ENCODE results near the gene FSTL3.
"Not testable (repeated sequence)": the region's sequence is repeated elsewhere in the genome, so short reads cannot be mapped to it uniquely, and the experiment has no call there.

Gene FSTL3

DNA sequence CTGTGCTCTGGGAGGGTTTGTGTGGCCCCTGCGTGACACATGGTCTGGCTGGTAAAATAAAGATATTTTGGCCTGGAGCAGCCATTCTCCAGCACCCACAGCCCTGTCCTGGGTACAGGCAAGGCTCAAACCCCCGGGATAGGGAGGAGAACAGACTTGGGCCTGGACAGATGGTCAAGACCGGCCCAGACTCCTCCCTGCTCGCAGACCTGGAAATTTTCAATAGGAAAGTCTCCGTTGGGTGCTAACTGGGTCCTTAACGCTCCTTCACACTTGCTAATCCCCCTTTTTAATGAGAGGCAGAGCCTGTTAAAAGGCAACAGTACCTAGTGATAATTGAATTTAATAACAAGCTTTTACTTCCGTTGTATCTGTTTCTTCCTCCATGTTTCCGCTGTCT, 35.1 kb downstream of the FSTL3 start:
- FAIRE-seq = no peak

- FAIRE-seq = no peak
Observed at GRCh38 chr19:715347-715746, 39.2 kb downstream of the FSTL3 start.

- FAIRE-seq = no peak
Observed at GRCh38 chr19:718251-718951, 42.2 kb downstream of the FSTL3 start.

DNA sequence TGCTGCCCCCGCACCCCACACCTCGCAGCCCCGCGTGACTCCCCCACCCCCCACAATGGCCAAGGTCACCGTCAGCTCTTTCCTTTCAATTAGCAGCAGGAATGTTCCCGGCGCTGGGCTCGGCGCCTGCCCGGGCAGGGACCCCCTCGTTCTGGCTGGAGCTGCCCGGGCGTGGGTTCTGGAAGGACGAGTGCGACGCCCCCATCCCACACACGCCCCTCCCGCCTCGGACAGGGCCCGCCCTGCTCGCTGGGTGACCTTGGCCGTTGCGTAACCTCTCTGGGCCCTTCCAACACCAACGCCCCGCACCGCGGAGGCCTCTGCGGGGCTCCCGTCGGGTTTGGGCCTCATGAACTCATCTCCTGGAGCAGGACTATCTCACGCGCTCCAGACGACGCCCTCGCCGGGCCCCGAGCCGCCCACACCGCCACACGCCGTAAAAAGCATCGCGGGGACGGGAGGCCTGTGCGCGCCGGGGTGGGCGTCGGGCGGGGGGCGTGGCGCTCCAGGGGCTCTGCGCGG, 42.9 kb downstream of the FSTL3 start:
- no peak for FAIRE-seq

GRCh38 chr19:719636-720344, 43.6 kb downstream of the FSTL3 start:
- FAIRE-seq = no peak

GRCh38 chr19:720345-721160, 44.4 kb downstream of the FSTL3 start:
- FAIRE-seq = no peak

DNA sequence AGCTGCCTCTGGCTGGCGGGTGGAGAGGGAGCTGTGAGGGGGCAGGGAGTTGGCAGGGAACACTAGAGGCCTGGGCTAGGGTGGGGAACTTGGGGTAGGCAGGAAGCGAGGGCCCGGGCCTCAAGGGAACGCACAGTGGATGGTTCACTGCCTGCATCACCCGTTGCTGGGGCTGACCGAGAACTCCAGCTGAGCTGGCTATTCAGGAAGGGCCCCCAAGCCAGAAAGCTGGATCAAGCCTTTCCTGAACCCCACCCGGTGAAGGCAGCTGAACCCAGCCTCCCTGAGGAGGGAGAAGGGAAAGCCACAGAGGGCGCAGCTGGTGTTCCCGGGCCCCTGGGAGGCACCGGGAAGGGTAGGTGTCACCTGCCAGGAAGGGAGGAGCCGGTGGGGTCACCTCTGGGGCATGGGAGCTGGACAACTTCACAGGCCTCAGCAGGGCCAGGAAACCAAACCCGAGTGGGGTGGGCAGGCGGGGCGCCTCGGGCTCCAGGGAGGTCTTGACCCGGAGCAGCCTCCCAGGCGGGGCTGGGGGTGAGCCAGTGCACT, 46.4 kb downstream of the FSTL3 start:
- no peak for FAIRE-seq

- no peak for FAIRE-seq
Observed at GRCh38 chr19:723247-723646, 47.1 kb downstream of the FSTL3 start.

GRCh38 chr19:723714-724113, 47.5 kb downstream of the FSTL3 start:
- no peak for FAIRE-seq

DNA sequence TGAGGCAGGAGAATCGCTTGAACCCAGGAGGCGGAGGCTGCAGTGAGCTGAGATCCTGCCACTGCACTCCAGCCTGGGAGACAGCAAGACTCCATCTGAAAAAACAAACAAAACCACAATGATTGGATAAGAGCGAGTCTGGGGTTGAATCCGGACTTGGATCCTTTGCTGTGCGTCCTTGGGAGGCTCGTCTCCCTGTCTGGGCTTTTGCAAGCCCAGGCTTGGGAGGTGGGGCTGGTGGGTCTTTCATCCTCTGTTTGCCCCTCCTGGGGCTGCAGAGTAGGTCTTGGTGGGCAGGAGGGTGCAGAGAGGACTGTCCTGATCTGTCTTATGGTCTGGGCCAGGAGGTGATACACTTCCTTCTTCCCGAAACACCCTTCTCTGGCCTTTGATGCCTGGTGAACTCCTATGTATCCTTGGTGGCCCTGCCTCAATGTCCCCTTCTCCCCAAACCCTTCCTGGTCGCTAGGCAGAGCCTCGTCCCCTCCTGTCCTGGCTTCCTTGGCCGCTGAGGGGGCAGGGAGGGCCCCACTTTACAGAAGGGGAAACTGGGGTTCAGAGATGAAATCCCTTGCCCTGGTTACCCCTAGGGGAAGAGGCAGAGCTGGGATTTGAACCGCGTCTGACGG, 49.4 kb downstream of the FSTL3 start:
- FAIRE-seq = no peak

GRCh38 chr19:726993-727956, 51.1 kb downstream of the FSTL3 start:
- FAIRE-seq = no peak

- no peak for FAIRE-seq
Observed at GRCh38 chr19:728011-728410, 51.8 kb downstream of the FSTL3 start.

GRCh38 chr19:729564-729963, 53.4 kb downstream of the FSTL3 start:
- FAIRE-seq = not testable (repeated sequence)

GRCh38 chr19:729965-730668, 53.9 kb downstream of the FSTL3 start:
- FAIRE-seq = no peak

DNA sequence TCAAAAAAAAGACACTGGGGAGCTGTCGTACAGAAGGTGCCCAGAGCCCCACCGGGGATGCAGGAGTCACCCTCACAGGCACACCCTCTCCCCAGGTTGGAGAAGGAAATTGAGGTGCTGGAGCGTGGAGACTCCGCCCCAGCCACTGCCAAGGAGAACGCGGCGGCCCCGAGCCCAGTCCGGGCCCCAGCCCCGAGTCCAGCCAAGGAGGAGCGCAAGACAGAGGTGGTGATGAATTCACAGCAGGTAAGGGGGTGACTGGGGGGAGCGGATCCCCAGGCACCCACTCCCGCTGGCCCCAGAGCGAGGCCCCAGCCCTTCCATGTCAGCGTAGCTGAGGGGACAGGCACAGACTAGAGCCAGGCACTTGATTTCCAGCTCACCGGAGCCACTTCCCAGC, 54.8 kb downstream of the FSTL3 start:
- FAIRE-seq = no peak

GRCh38 chr19:732148-733069, 56.2 kb downstream of the FSTL3 start:
- no peak for FAIRE-seq

Data from colon (tissue), 2 donors.